ENCODE data around the gene KCNE3. TPM values are rescaled to one million over a fixed set of nuclear protein-coding genes. Genes with fewer than 3 reads are reported as not detected.
A peak's percentile ranks its signal among the peaks of the same experiment; 100 is the strongest.

KCNE3 gene
- total and polyA plus RNA-seq, 2 of the 13 experiments (the other 11 are each of a cell fraction or from before 2014, with no cell fraction given) = 0.33 to 2.2 TPM

DNA sequence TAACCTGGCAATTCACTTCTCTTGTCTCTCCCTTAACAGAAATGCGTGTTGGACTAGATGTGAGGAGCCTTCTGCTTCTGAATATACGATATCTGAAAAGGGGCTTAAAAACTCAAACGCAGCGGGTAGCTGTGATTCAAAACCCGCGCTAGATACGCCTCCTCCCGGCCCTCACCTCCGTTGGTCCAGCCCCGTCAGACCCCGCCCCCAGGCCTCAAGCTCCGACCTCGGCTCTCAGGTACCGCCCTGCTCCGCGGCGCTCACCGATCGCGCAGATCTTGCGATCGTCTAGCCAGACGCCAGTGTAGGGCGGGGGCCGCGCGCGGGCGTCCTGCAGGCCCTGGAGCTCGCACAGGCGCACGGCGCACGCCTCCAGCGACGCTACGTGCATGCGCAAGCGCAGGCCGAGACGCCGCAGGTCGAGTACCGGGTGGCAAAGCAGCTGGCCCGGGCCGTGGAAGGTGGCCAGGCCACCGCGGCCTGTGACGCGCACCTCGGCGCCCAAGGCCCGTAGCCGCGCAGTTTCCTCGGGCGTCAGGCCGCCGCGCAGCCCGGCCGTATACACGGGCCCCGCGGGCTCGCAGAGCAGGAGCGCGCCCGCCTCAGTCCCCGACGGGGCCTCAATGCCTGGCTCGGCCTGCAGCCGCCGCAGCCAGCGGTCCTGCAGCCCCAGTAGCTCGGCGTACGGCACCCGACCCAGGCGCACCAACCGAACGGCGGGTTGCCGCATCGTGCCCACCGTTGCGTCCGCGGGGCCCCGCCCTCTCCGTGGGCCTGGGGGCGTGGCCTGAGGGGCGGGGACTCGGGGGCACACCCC, 25.8 kb upstream of the KCNE3 start, which contains the start of gene LIPT2 (continued):
- no peak for TF ChIP-seq ZSCAN30 (CRISPR knock-in tag; IDR thresholded peaks at IDR 0.05)
- peak; percentile 35; the same call in 1 of the 2 replicates for TF ChIP-seq ZNF318 (CRISPR knock-in tag; IDR thresholded peaks at IDR 0.05)
- TF ChIP-seq HDAC2 (CRISPR knock-in tag; IDR thresholded peaks at IDR 0.05) = no peak
- TF ChIP-seq TRAFD1 (CRISPR knock-in tag; IDR thresholded peaks at IDR 0.05; ENCODE audit: borderline replicate concordance) = no peak
- TF ChIP-seq DNMT1 (CRISPR knock-in tag; IDR thresholded peaks at IDR 0.05) = peak; percentile 97
- peak; percentile 82; the same call in 1 of the 2 replicates for TF ChIP-seq ZNF235 (CRISPR knock-in tag; IDR thresholded peaks at IDR 0.05; ENCODE audit: borderline replicate concordance)
- TF ChIP-seq, protein P1, sequence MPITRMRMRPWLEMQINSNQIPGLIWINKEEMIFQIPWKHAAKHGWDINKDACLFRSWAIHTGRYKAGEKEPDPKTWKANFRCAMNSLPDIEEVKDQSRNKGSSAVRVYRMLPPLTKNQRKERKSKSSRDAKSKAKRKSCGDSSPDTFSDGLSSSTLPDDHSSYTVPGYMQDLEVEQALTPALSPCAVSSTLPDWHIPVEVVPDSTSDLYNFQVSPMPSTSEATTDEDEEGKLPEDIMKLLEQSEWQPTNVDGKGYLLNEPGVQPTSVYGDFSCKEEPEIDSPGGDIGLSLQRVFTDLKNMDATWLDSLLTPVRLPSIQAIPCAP (CRISPR knock-in tag; IDR thresholded peaks at IDR 0.05; ENCODE audit: low read depth) = no peak
- no peak; the same call in 1 of the 2 replicates for TF ChIP-seq ZBTB42 (CRISPR knock-in tag; IDR thresholded peaks at IDR 0.05)
- TF ChIP-seq FOXO1 (CRISPR knock-in tag; IDR thresholded peaks at IDR 0.05) = peak; percentile 76
- TF ChIP-seq MTF2 (CRISPR knock-in tag; IDR thresholded peaks at IDR 0.05; ENCODE audit: borderline replicate concordance) = no peak
- no peak; the same call in 1 of the 2 replicates for TF ChIP-seq NCOA2 (CRISPR knock-in tag; IDR thresholded peaks at IDR 0.05)
- TF ChIP-seq NR1H2 (CRISPR knock-in tag; IDR thresholded peaks at IDR 0.05; ENCODE audit: borderline replicate concordance, low read depth) = no peak
- peak; percentile 91 for TF ChIP-seq ZFP91 (CRISPR knock-in tag; IDR thresholded peaks at IDR 0.05; ENCODE audit: borderline replicate concordance)
- peak; percentile 97 for TF ChIP-seq ZNF446 (CRISPR knock-in tag; IDR thresholded peaks at IDR 0.05)

All from HepG2 (cell line).